Fibroblast of lung (primary cell): ENCODE results near the gene LPCAT1.

Source experiments
- CTCF ChIP-seq, 2 donors: IDR thresholded peaks in 1 of 2; conservative IDR thresholded peaks in 1 of 2; 1 replicate in 1 of 2; 2 replicates in 1 of 2; pipeline ENCODE4 v1.5.1; 2011 to 2012; ENCODE audit warnings: low read length in 2 of 2, control low read depth in 1 of 2, inconsistent platforms in 1 of 2, low read depth in 1 of 2, mild to moderate bottlenecking in 1 of 2
- EZH2 ChIP-seq: IDR thresholded peaks from 2 replicates; pipeline ENCODE4 v1.5.1; 2012; ENCODE audit warnings: low read length, control low read depth, mild to moderate bottlenecking; ENCODE audit errors: missing control alignments

GRCh38 chr5:1507457-1507856, 16.3 kb downstream of the LPCAT1 start:
- TF ChIP-seq CTCF (conservative IDR thresholded peaks at IDR 0.05 in 1 of 2, IDR thresholded peaks at IDR 0.05 in 1 of 2; ENCODE audit: low read depth in 1 of 2, low read length in 2 of 2): no peak
- TF ChIP-seq EZH2: no peak
